NK-92 (cell line): ENCODE data around the gene DRAXIN.

Source experiments
- DNase-seq: peaks from one replicate; lab custom pipeline; 2025; ENCODE audit not compliant: unreplicated experiment; lab: John Stamatoyannopoulos, UW

Gene DRAXIN

GRCh38 chr1:11684070-11684469 is 7.4 kb upstream of the DRAXIN start:
- DNase-seq: no peak

GRCh38 chr1:11685210-11685752 is 6.2 kb upstream of the DRAXIN start:
- DNase-seq: no peak

- DNase-seq: no peak
These were observed 3.0 kb upstream of the DRAXIN start for GRCh38 chr1:11688506-11688905.

- DNase-seq: no peak
These were observed 861 bp upstream of the DRAXIN start for GRCh38 chr1:11690397-11691301.

GRCh38 chr1:11691928-11692711 is 610 bp downstream of the DRAXIN start:
- DNase-seq: no peak

- no peak for DNase-seq
These were observed 1.6 kb downstream of the DRAXIN start for GRCh38 chr1:11693024-11693590.

- DNase-seq: no peak
These were observed 2.4 kb downstream of the DRAXIN start for GRCh38 chr1:11693917-11694316.

- DNase-seq: no peak
These were observed 4.4 kb downstream of the DRAXIN start for GRCh38 chr1:11695861-11696260.

GRCh38 chr1:11697188-11697892 is 5.8 kb downstream of the DRAXIN start:
- no peak for DNase-seq

- DNase-seq: no peak
These were observed 6.3 kb downstream of the DRAXIN start for GRCh38 chr1:11697893-11698210.

- no peak for DNase-seq
These were observed 9.3 kb downstream of the DRAXIN start for GRCh38 chr1:11700601-11701467.

- DNase-seq: no peak
These were observed 10.0 kb downstream of the DRAXIN start for GRCh38 chr1:11701551-11701961.

- DNase-seq: no peak
These were observed 10.7 kb downstream of the DRAXIN start for GRCh38 chr1:11701981-11702803.

- no peak for DNase-seq
These were observed 12.1 kb downstream of the DRAXIN start for GRCh38 chr1:11703357-11704193.

GRCh38 chr1:11704194-11704529 is 12.7 kb downstream of the DRAXIN start:
- no peak for DNase-seq

- DNase-seq: no peak
These were observed 13.4 kb downstream of the DRAXIN start for GRCh38 chr1:11704691-11705475.

GRCh38 chr1:11705596-11705995 is 14.1 kb downstream of the DRAXIN start:
- DNase-seq: no peak

- DNase-seq: no peak
These were observed 14.8 kb downstream of the DRAXIN start for GRCh38 chr1:11706292-11706691.
